Activated CD4-positive, alpha-beta T cell treated with anti-CD3 and anti-CD28 coated beads, Interleukin-2, amount 50 U/mL, for 48 hours (primary cell): ENCODE data around the gene SUN3.

Source experiments
- DNase-seq, 2 experiments: peaks; one replicate each; pipeline ENCODE4 v3.0.0-alpha.2; 2020

Gene SUN3

GRCh38 chr7:47970761-47971160, 58.1 kb downstream of the SUN3 start:
- no peak for DNase-seq

GRCh38 chr7:47968847-47969774, 59.8 kb downstream of the SUN3 start:
- DNase-seq: peak; percentile 64 to 72

GRCh38 chr7:47967708-47968107, 61.2 kb downstream of the SUN3 start:
- no peak for DNase-seq

GRCh38 chr7:47967123-47967522, 61.8 kb downstream of the SUN3 start:
- no peak for DNase-seq

- DNase-seq: no peak
Measured at GRCh38 chr7:47965456-47965855, 63.5 kb downstream of the SUN3 start.

GRCh38 chr7:47962262-47962661, 66.6 kb downstream of the SUN3 start:
- DNase-seq: no peak

- no peak for DNase-seq
Measured at GRCh38 chr7:47957156-47957555, 71.8 kb downstream of the SUN3 start.

GRCh38 chr7:47956220-47956619, 72.7 kb downstream of the SUN3 start:
- DNase-seq: no peak

- no peak for DNase-seq
Measured at GRCh38 chr7:47954231-47954911, 74.5 kb downstream of the SUN3 start.

GRCh38 chr7:47953822-47954221, 75.1 kb downstream of the SUN3 start:
- DNase-seq: no peak

GRCh38 chr7:47952224-47952623, 76.7 kb downstream of the SUN3 start:
- DNase-seq: no peak

- DNase-seq: no peak
Measured at GRCh38 chr7:47951374-47951773, 77.5 kb downstream of the SUN3 start.

- DNase-seq: no peak
Measured at GRCh38 chr7:47950714-47951113, 78.2 kb downstream of the SUN3 start.

- DNase-seq: no peak
Measured at GRCh38 chr7:47949703-47950102, 79.2 kb downstream of the SUN3 start.

GRCh38 chr7:47948141-47948790, 80.6 kb downstream of the SUN3 start, which contains the start of gene PKD1L1:
TSS of gene PKD1L1 (minus strand) at chr7:47948466. CDS start at chr7:47948440, 26 bp downstream.
- DNase-seq: no peak

- DNase-seq: no peak
Measured at GRCh38 chr7:47947355-47947749, 81.6 kb downstream of the SUN3 start.

GRCh38 chr7:47946581-47947354, 82.1 kb downstream of the SUN3 start:
- DNase-seq: no peak

GRCh38 chr7:47945261-47946015, 83.5 kb downstream of the SUN3 start:
- DNase-seq: peak; percentile 83 to 87

- DNase-seq: no peak
Measured at GRCh38 chr7:47944536-47945260, 84.2 kb downstream of the SUN3 start.

GRCh38 chr7:47943676-47944474, 85.0 kb downstream of the SUN3 start:
- DNase-seq: no peak
